CD4-positive, alpha-beta T cell treated with Interleukin-6 for 4 hours (primary cell): ENCODE results near the gene ABCC9.
"Not testable (repeated sequence)": the region's sequence is repeated elsewhere in the genome, so short reads cannot be mapped to it uniquely, and the experiment has no call there.

ENCODE experiments used
- DNase-seq: peaks from one replicate; pipeline ENCODE4 v3.0.0-alpha.2; 2020; ENCODE audit warnings: mixed read lengths

The ABCC9 gene

GRCh38 chr12:21813751-21814150 is 127.5 kb downstream of the ABCC9 start:
- DNase-seq, result no peak

- DNase-seq, result no peak
Observed at GRCh38 chr12:21813125-21813524, 128.1 kb downstream of the ABCC9 start.

GRCh38 chr12:21812340-21812739 is 128.9 kb downstream of the ABCC9 start:
- DNase-seq, result not testable (repeated sequence)

GRCh38 chr12:21809100-21809499 is 132.1 kb downstream of the ABCC9 start:
- no peak for DNase-seq

- no peak for DNase-seq
Observed at GRCh38 chr12:21806255-21806654, 135.0 kb downstream of the ABCC9 start.

- no peak for DNase-seq
Observed at GRCh38 chr12:21801522-21802288, 139.5 kb downstream of the ABCC9 start.

GRCh38 chr12:21800011-21800410 is 141.2 kb downstream of the ABCC9 start:
- DNase-seq, result no peak

GRCh38 chr12:21797539-21797938 is 143.7 kb downstream of the ABCC9 start:
- no peak for DNase-seq

- DNase-seq, result no peak
Observed at GRCh38 chr12:21795648-21796328, 145.4 kb downstream of the ABCC9 start.

GRCh38 chr12:21794807-21795595 is 146.2 kb downstream of the ABCC9 start:
- DNase-seq, result not testable (repeated sequence)

GRCh38 chr12:21789687-21790086 is 151.5 kb downstream of the ABCC9 start:
- DNase-seq, result not testable (repeated sequence)

- DNase-seq, result no peak
Observed at GRCh38 chr12:21788089-21788983, 152.9 kb downstream of the ABCC9 start.

GRCh38 chr12:21786041-21786531 is 155.1 kb downstream of the ABCC9 start:
- DNase-seq, result no peak

GRCh38 chr12:21782723-21783122 is 158.5 kb downstream of the ABCC9 start:
- DNase-seq, result not testable (repeated sequence)

- no peak for DNase-seq
Observed at GRCh38 chr12:21780786-21781185, 160.4 kb downstream of the ABCC9 start.

- DNase-seq, result no peak
Observed at GRCh38 chr12:21776175-21776574, 165.1 kb downstream of the ABCC9 start.

GRCh38 chr12:21775133-21775820 is 165.9 kb downstream of the ABCC9 start:
- no peak for DNase-seq

GRCh38 chr12:21774358-21775132 is 166.7 kb downstream of the ABCC9 start, which contains the start of gene KCNJ8:
Gene KCNJ8 (minus strand): TSS chr12:21774706. CDS start chr12:21773616, 1,090 bp downstream.
- peak; percentile 6 for DNase-seq

- DNase-seq, result no peak
Observed at GRCh38 chr12:21773806-21774205, 167.4 kb downstream of the ABCC9 start.

GRCh38 chr12:21773263-21773741 is 167.9 kb downstream of the ABCC9 start:
- no peak for DNase-seq
